Left ventricle myocardium superior (tissue), 1 donor: ENCODE data around the gene TCTN1. TPM values are rescaled to one million over a fixed set of nuclear protein-coding genes. Genes with fewer than 3 reads are reported as not detected.
A peak's percentile ranks its signal among the peaks of the same experiment; 100 is the strongest.

Source experiments
- ATAC-seq: fragments of 200-7000 bp; cut with Tn5 transposase; one replicate; pipeline ENCODE4 v1.9.1; 2020; ENCODE audit warnings: mild to moderate bottlenecking, moderate library complexity
- DNase-seq: peaks from one replicate; pipeline ENCODE4 v3.0.0-alpha.2; 2020
- intact Hi-C: fragments of 100-400 bp; cut with micrococcal nuclease; formaldehyde crosslinking; loops from one replicate; pipeline ENCODE4 v1.11.0; 2022
- total RNA-seq: library from RNA; stranded (reverse); fragmentation: NEBNext Ultra II Directional; extraction: Animal tissue kit (Norgen Biotek cat#: 25700); gene quantifications from one replicate; pipeline ENCODE4 v1.2.1, GENCODE V29; 2021
- donor health status: DM: no; HTN: yes; CAD: no; lungs with severe emphysema.

The TCTN1 gene
- total RNA-seq, 1 donor from 2014 or later = 25.5 TPM

GRCh38 chr12:110668480-110669192, 54.7 kb downstream of the TCTN1 start:
- ATAC-seq (no peak), DNase-seq (no peak)
- intact Hi-C loops = no loop called here

GRCh38 chr12:110669193-110669502, 55.2 kb downstream of the TCTN1 start:
- no peak for ATAC-seq
- intact Hi-C loops = no loop called here
- no peak for DNase-seq

DNA sequence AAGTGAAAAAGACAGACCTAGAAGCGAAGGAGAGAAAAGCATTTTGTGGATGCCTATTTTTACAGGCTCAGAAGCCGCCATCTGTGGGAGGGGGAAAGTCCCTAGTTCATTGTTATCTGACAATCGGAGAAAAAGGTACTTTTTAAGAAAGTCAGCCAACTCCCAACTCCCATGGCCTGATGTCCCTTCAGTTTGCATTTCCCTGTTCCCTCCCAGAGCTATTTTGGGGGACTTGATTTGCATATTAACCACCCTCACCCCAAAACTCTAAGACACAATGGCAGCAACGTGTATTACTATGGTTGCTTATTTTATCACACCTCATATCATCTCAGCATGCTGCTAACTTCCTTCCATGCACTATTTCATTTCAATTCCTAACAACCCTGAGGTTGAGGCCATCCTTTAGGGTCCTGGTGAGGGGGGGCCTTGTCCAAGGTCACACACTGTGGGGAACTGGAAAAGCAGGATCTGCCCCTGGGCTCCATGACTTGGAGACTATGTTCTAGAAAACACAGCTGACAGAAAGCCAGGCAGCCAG, 56.3 kb downstream of the TCTN1 start:
- intact Hi-C loops = no loop called here
- DNase-seq = no peak
- no peak for ATAC-seq

GRCh38 chr12:110676171-110676570, 62.2 kb downstream of the TCTN1 start:
- intact Hi-C loops = no loop called here
- ATAC-seq = no peak

GRCh38 chr12:110677206-110677911, 63.4 kb downstream of the TCTN1 start:
- ATAC-seq (peak; percentile 78), DNase-seq (no peak)
- intact Hi-C loops = no loop called here

More at GRCh38 chr12:110676171-110676570, 62.2 kb downstream of the TCTN1 start:
- no peak for DNase-seq

DNA sequence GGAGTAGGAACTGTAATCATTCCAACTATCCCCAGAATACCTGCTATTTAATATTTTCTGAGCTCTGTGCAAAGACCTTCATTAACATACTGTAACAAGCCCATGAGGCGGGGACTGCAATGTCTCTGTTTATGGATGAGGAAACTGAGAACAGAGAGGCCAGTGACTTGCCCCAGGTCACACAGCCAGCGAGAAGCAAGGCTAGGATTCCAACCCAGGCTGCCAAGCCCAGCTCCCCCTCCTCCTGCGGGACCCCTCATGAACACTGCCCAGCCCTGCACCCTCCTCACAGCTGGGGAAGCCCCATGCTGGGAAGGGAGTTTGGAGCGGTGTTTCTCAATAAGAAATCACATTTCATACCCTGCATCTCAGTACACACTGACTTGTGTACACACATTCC, 64.1 kb downstream of the TCTN1 start:
- no peak for ATAC-seq
- intact Hi-C loops = no loop called here
- no peak for DNase-seq

DNA sequence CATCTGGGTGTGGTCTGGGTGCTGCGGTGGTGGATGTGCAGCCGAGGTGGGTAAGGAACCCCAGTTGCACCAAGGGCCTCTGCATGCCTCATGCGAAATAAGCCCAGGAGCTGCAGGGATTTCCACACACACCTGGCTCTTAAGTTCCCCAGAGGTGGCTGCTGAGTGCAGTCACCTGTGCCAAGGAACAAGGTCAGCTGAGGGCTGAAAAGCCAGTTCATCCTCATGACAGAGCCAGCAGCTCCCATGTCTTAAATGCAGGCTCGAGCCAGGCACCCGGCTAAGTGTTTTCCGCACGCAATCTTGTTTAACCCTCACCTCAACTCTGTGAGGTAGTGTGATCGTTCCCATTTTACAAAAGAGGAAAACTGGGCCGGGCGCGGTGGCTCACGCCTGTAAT, 65.3 kb downstream of the TCTN1 start:
- intact Hi-C loops = no loop called here
- no peak for DNase-seq
- no peak for ATAC-seq

DNA sequence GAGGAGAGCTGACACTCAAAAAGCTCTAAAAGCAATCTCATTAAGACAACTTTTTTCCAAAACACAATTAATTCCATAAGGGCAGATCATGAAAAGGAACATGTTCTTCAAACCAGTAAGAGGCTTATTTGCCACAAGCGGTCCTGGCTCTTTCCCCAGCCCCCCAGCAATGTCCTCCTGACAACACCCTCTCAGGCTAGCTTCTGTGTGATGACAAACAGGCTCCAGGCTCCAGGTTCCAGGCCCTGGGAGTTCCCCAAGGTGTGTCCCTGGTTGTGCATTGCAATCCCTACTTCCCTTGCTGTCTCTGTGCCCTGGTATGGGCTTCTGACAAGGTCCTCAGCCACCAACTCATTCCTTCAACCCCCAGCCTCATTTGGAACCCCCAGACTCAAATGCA, 66.1 kb downstream of the TCTN1 start:
- ATAC-seq (no peak), DNase-seq (no peak)
- intact Hi-C loops = no loop called here

DNA sequence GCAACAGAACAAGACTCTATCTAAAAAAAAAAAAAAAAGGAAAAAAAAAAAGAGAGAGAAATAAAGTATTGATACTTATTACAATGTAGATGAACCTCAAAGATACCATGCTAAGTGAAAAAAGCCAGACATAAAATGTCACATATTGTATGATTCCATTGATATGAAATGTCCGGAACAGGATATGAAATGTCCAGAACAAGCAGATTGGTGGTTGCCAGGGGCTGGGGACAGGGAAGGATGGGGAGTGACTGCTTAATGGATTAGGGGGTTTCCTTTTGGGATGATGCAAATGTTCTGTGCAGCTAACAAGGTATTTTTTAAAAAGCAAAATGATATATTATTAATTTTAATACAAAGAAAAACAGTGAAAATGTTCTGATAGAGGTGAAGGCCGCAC, 70.0 kb downstream of the TCTN1 start:
- no peak for ATAC-seq
- intact Hi-C loops = no loop called here

GRCh38 chr12:110684312-110684836, 70.4 kb downstream of the TCTN1 start:
- DNase-seq = no peak
- intact Hi-C loops = no loop called here
- no peak for ATAC-seq

More for the DNA sequence above, 70.0 kb downstream of the TCTN1 start:
- no peak for DNase-seq

DNA sequence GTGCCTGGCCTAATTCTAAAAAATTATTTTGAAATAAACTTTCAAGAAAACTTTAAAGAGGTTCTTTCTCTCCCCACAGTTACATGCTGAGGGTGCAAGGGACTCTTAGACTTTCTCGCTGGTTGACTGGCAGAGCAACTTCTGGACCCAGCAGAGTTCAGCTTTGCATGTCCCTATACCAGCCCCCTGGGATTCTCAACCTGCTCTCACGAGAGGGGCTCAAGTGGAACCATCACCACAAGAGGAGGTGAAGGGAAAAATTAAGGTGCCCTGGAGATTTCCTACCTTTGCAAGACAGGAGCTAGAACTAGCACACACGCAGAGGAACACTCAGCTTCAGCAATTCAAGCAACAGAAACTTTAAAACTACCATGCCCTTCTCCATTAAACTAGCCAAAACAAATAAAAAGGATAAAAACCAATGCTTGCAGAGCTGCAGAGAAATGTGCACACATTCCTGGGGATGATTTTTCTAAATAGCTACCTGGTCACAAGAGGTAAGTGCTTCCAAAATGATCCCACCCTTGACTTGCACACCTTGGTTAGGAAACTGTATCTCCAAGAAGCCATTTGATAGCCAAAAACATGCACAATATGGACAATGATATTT, 72.5 kb downstream of the TCTN1 start:
- ATAC-seq (no peak), DNase-seq (no peak)
- intact Hi-C loops = no loop called here

DNA sequence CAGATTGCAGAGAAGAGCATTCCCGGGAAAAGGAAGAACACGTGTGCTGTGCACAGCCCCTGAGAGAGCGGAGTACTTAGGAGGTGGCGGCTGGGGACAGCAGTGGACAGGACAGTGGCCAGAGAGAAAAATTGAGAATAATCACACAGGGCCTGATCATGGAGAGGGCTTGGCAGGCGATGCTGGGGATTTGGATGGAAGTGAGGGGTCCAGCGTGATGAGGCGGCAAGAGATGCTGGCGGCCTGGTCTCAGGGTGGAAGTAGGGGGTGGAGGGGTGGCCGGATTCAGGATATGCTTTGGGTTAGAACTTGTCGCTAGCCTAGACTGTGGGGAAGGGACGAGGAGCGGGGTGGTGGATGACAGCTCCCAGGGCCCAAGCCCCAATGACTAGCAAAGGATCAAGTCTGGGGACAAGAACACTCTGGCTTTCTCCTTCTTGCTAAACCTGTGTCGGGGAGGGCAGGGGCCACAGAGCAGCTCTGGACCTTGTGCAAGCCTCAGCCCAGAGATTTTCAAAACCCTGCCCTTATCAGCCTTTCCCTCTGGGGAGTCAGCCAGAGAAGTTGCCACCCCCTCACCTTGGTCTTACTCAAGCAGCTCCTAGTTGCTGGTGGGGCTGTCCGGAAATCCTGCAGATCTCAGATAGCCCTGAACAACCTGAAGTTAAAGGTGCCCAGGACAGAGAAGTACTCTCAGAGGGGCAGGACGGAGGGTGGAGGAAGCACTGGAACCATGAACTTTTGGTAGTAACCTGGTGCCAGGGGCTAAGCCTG, 73.7 kb downstream of the TCTN1 start:
- DNase-seq (no peak), ATAC-seq (no peak)
- intact Hi-C loops = no loop called here

GRCh38 chr12:110688446-110689280, 74.7 kb downstream of the TCTN1 start, which contains the start of gene HVCN1:
HVCN1 (minus strand) TSS chr12:110689115; CDS start chr12:110683245, 5,870 bp downstream.
- DNase-seq (peak; percentile 79), ATAC-seq (peak; percentile 94)
- intact Hi-C loops = no loop called here

- ATAC-seq (peak; percentile 79), DNase-seq (peak; percentile 76)
- intact Hi-C loops = no loop called here
These were observed 75.6 kb downstream of the TCTN1 start for GRCh38 chr12:110689281-110690126.

DNA sequence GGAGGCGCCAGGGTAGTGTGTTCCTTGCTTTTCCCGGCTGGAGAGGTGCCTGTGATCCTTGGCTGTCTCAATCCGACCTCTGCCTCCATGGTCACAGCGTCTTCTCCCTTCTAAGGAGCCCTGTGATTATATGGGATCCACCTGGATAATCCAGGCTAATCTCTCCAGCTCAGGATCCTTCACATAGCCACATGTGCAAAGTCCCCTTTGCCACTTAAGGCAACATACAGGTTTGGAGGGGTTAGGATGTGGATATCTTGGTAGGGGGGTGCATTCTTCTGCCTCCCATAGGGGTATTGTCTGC, 76.2 kb downstream of the TCTN1 start:
- intact Hi-C loops = no loop called here
- no peak for ATAC-seq

DNA sequence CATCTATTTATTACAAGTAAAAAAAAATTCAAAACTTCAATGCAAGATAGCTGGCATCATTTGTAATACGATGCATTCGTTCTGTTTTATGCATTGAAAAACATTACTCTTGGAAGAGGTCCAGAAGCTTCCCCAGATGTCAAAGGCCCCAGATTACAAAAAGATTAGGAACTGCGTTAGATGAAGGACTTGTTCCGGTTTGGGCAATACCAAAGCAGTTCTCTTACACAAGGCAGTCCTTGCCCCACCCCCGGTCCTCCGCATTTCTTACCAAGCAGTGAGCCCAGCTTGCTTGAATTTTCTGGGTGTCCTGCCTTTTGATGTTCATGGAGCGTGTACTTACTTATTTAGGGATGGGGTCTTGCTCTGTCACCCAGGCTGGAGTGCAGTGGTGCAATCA, 79.8 kb downstream of the TCTN1 start:
- peak; percentile 61 for DNase-seq
- no peak for ATAC-seq
- intact Hi-C loops = no loop called here

More for the DNA sequence above, 76.2 kb downstream of the TCTN1 start:
- no peak for DNase-seq

DNA sequence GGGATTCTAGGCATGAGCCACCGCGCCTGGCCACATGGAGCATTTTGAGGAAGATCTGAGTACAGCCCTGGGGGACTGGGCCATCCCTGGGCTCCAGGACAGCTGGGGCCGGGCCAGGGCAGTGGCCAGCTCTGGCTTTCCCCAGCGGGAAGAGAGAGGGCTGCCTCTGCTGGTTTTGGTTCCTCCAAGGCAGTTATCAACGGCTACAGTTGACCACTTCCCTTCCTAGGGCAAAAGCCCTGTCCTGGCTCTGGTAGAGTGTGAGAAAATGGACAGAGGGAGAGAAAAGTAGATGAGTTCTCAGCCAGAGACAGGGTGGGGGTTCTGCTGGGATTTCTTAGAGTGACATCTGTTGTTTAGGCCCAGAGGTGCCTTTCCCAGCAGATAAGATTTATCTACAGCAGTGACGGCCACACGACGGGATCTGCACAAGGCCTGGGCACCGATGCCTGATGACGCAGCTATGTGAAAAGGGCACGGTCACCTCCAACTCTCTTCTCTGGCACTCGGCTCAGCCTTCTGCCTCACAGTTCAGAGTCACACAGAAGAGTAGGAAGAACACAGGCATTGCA, 80.5 kb downstream of the TCTN1 start:
- intact Hi-C loops = no loop called here
- peak; percentile 68 for DNase-seq
- peak; percentile 58 for ATAC-seq
